Measurements from ENCODE around the gene CFAP54.
"Not testable (repeated sequence)": the region's sequence is repeated elsewhere in the genome, so short reads cannot be mapped to it uniquely, and the experiment has no call there.

Gene CFAP54

GRCh38 chr12:96636895-96637294 lies 147.5 kb downstream of the CFAP54 start:
- DNase-seq = no peak

DNA sequence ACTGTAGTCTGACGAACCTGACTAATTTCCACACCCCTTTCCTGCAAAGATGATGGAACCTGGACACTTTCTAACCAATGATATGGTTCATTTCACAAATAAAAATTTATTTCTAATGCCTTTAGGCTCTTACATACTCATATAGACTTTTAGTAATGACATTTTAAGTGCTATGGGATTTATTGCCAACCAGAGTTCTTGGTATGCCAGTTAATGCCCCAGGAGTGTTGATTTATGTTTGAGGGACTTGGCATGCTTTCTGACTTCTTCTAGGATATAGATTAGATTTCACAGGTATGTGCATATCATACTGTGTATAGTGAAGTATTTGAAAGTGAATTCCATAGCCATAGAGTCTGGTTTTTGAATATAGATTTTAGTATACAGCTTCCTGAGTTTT lies 159.5 kb downstream of the CFAP54 start:
- no peak for DNase-seq

- DNase-seq = no peak
Measured at GRCh38 chr12:96652870-96653269, 163.5 kb downstream of the CFAP54 start.

GRCh38 chr12:96658075-96658474 lies 168.7 kb downstream of the CFAP54 start:
- DNase-seq = no peak

DNA sequence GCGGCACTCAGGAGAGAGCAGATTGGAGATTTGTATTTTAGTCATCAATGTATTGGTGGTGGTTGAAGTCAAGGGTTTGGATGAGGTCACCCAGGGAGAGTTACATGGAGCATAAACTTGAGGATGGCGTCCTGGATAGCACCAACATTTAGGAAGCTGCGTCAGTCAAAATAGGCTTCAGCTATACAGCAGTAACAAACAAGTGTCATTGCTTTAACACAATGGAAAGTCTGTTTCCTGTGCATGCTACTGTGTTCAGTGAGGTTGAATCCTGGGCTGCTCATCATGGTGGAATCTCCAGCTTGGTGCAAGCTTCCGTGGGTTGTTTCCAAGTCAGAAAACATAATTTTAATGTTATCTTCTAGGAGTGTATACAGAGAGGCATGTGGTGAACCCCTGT lies 180.4 kb downstream of the CFAP54 start:
- no peak for DNase-seq

- DNase-seq = no peak
Measured at GRCh38 chr12:96670334-96670899, 181.0 kb downstream of the CFAP54 start.

- not testable (repeated sequence) for DNase-seq
Measured at GRCh38 chr12:96675519-96675918, 186.1 kb downstream of the CFAP54 start.

- DNase-seq = no peak
Measured at GRCh38 chr12:96677363-96677762, 188.0 kb downstream of the CFAP54 start.

GRCh38 chr12:96687719-96688118 lies 198.3 kb downstream of the CFAP54 start:
- DNase-seq = no peak

DNA sequence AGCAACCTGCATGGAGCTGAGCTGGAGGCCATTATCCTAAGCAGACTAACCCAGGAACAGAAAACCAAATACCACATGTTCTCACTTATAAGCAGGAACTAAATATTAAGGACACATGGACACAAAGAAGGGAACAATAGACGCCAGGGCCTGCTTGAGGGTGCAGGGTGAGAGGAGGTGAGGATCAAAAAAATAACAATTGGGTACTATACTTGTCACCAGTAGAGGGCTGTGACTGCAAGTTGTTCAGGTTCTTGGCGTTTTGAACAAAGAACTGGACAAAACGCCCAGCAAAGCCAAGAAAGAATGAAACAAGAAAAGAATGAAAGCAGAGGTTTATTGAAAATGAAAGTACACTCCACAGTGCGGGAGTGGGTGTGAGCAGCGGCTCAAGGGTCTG lies 209.1 kb downstream of the CFAP54 start:
- no peak for DNase-seq

- DNase-seq = no peak
Measured at GRCh38 chr12:96698965-96699364, 209.6 kb downstream of the CFAP54 start.

- DNase-seq = no peak
Measured at GRCh38 chr12:96701856-96702255, 212.5 kb downstream of the CFAP54 start.

DNA sequence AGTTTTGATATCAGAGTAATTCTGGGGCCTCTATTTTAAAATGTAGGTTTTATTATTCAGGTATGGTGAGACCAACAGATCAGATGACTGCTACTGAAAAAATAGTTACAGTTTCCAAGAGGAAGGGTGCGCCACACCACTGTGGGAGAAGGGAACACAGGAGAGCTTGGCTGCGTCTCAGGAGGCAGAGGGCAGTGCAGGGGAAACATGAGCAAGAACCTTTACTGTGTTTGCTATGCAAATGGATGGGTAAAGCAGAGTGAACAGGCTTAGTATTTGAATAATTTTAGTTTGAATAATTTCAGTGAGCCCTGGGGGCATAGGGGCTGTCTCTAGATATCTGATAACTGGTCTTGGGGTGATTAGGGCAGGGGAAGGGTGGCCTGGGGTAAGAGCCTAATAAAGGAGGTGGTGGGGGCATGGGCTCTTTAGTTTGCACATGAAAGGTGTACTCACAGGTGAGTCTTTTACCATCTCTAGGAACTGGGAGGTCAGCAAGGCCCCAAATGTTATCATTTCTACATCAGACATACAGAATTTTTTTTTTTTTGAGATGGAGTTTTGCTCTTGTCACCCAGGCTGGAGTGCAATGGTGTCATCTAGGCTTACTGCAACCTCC lies 220.9 kb downstream of the CFAP54 start:
- DNase-seq = no peak

DNA sequence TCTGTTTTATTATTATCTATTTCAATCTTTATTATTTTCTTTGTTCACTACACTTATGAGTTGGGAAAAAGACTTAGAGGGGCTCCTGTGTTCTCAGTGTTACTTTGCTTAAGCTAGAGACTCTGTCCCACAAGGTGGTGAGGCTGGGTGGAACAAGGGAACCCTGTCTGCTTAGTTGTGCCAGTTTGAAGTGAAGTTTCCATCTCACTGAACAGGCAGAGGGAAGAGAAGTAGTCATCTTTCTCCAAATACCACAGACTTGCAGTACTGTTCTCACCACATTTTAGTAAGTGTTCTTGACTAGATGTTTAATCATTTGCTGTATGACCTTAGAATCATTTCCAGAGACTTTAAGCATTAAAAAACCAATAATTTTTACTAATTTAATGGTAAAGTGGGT lies 222.0 kb downstream of the CFAP54 start:
- no peak for DNase-seq

GRCh38 chr12:96714199-96714598 lies 224.8 kb downstream of the CFAP54 start:
- DNase-seq = no peak

DNA sequence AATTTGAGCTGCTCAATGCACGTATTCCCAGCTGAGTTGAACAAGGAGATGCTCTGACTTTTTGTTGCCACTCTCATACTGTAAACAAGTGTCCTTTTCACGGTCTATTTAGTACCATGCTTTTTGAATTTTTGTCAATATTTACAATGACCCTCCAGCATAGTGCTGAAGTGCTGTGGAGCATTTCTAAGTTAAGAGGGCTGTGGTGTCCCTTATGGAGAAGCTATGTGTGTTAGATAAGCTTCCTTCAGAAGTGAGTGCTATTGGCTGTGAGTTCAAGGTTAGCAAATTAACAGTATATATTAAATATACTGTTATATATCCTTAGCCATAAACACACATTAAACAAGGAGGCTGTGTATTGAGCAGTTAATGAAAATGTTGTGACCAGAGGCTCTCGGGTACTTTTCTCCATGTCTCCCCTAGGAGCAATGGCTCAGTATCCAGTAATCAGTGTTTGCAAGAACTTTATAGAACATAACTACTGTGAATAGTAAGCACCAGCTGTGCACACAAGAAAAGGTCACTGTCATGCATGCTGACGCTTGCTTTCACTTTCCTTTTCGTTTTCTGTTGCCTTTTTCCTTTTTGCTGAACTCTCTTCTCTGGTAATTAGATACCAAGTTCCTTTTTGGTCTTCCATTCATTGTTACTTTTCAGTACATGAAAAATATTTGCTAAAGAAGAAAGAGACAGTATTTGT lies 230.4 kb downstream of the CFAP54 start:
- DNase-seq = no peak

- no peak for DNase-seq
Measured at GRCh38 chr12:96720363-96720705, 231.0 kb downstream of the CFAP54 start.

DNA sequence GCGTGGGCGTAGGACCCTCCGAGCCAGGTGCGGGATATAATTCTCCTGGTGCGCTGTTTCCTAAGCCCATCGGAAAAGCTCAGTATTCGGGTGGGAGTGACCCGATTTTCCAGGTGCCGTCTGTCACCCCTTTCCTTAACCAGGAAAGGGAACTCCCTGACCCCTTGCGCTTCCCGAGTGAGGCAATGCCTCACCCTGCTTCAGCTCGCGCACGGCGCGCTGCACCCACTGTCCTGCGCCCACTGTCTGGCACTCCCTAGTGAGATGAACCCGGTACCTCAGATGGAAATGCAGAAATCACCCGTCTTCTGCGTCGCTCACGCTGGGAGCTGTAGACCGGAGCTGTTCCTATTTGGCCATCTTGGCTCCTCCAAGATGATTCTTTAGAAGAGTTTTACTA lies 240.1 kb downstream of the CFAP54 start:
- not testable (repeated sequence) for DNase-seq

GRCh38 chr12:96729886-96730285 lies 240.5 kb downstream of the CFAP54 start:
- DNase-seq = no peak

GRCh38 chr12:96743606-96744005 lies 254.2 kb downstream of the CFAP54 start:
- no peak for DNase-seq

DNA sequence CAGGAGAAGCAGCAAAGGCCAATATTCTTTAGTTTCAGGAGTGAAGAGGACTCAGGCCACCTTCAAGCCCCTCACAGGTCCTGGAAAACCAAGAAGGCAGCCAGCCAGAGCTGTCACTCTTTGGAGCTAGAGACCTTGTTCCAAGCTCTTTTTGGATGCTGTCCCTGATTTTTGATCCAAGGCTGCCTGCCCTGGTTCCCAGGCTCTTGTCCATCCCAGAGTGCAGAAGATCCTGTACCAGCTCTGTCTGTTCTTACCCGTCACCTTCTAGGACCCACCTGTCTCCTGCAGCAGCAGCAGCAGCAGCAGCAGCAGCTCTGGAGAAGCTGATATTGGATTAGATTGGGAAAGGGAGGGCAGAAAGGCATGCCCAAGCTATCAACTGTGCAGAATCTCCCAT lies 260.6 kb downstream of the CFAP54 start:
- no peak for DNase-seq

- no peak for DNase-seq
Measured at GRCh38 chr12:96751626-96752025, 262.2 kb downstream of the CFAP54 start.

DNA sequence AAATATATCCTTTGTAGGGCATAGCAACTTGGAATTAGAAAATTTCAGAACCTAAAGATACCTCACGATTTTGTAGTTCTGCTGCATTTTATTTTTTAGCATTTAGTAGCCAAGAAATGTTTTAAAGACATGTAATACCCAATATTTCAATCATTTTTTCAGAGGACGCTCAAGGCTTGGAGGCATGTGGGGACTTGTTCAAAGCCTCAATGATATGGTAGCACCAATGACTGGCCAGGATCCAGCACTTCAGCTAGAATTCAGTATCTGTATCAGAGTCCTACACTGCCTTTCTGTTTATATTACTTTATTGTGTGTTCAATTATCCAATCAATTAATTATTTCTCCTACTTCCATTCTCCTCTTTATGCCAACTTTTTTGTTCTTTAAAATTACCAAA lies 262.8 kb downstream of the CFAP54 start:
- DNase-seq = no peak

GRCh38 chr12:96766232-96766631 lies 276.9 kb downstream of the CFAP54 start:
- DNase-seq = no peak

DNA sequence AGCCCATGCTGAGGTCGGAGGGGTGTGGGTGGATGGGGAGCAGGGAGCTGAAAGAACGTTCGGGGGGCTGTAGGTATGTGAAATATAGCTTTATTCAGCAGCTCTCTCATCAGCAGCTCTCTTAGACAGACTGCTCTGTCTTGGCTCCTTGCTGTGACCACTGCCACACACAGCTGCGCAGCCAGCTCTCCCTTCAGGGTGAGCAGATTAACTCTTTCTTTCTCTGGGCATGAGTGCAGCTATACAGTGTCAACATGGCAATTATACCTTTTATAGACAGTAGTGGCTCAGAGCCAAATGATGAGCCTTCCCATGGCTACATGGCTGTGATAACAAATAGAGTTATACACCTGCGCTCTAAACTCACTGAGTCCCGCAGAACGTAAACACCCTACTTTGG lies 280.0 kb downstream of the CFAP54 start:
- DNase-seq = peak; percentile 7

Data from NCI-H2171 treated with DMSO at 0.1 percent for 48 hours (cell line).